Measurements from ENCODE around the gene SPACDR. TPM values are rescaled to one million over a fixed set of nuclear protein-coding genes. Genes with fewer than 3 reads are reported as not detected.

Gene SPACDR
- total and polyA plus RNA-seq, 9 donors = 0.98 to 3.4 (median 1.5) TPM

DNA sequence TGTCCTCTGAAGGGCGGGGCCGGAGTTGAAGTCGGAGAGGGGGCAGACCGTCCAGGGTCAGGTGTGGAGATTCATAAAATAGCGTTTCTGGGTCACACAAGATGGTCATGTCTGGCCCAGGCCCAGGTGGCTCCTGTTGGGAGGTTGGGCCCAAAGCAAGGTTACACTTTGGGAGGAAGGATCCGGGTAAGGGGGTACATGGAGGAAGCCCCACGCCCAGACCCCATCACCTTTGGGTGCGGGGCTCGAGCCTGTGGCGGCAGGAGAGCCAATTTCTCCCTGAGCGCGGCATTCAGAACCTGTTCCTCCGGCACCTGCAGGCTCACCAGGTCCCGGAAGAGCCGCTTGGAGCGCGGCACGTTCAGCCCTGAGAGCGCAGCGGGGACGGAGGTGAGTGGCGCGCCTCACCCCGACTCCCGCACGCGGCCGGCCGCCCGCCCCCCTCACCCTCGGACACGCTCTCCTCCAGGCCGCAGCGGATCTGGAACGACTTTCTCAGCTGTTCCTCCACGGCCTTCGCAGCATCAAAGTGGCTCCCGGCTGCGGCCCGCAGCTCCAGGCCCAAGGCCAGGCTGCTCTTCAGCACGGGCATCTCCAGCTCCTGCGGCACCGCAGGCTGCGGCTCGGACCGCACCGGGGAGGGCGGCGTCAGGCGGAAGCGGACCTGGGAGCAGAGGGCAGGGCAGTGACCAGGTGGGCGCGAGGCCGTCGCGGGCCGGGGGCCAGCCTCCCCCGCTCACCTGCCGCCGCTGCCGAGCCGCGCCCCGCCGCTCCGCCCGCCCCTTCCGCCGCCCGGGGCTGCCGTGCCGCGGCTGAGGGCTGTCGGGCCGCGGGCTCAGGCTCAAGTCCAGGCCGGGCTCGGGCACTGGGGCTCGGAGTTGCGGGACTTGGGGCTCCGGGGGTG lies 28.4 kb downstream of the SPACDR start:
- H3K9me3 ChIP-seq (replicated peaks; ENCODE audit: control insufficient read depth, low read depth, low read length) = no peaks in the 10 kb centered on the region
- peaks cover 44% of the 10 kb centered on the region for H3K4me1 ChIP-seq (ENCODE audit: control insufficient read depth, insufficient read depth, low read length)
- DNase-seq = peak; percentile 57
- WGBS (ENCODE audit: insufficient coverage) = 2% methylated on average over 79 of the region's 81 CpGs
- peak overlapping the region; percentile 91 for H3K27ac ChIP-seq (ENCODE audit: low read length)
- peak overlapping the region; percentile 86 for H3K4me3 ChIP-seq (ENCODE audit: low read length)
- no peaks in the 10 kb centered on the region for H3K27me3 ChIP-seq (ENCODE audit: control insufficient read depth, insufficient read depth, low read length)
- H3K36me3 ChIP-seq (ENCODE audit: control insufficient read depth, insufficient read depth, low read length) = peaks cover 46% of the 10 kb centered on the region

DNA sequence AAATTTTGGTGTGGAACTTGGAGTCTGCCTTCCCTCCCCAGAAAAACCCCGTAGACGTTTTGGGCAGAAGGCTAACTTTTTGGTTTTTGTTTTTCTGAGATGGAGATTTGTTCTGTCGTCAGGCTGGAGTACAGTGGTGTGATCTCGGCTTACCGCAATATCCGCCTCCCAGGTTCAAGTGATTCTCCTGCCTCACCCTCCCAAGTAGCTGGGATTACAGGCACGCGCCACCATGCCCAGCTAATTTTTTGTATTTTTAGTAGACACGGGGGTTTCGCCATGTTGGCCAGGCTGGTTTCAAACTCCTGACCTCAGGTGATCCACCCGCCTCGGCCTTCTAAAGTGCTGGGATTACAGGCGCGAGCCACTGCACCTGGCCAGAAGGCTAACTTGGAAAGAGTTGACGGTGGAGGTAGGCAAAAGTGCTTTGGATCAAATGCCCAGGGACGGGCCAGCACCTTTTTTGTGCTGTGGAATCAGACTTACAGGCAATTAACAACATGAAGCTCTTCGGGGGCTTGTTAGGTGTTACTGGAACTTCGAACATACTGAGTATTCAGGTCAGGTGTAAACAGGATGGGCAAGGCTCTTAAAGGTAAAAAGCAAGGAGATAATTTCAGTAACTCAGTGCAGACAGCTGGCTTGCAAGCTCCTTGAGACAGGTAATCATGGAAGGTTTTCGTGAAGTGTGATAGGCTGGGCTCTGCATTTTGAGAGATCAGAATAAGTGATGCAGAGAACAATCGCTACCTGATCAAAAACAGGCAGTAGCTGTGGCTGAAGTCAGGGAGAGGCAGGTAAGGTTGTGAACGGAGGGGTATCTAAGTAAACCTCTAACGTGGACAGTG lies 29.5 kb downstream of the SPACDR start:
- Histone ChIP-seq H3K36me3 (ENCODE audit: control insufficient read depth, insufficient read depth, low read length) (peaks cover 46% of the 10 kb centered on the region), H3K4me1 (ENCODE audit: control insufficient read depth, insufficient read depth, low read length) (peaks cover 48% of the 10 kb centered on the region)

DNA sequence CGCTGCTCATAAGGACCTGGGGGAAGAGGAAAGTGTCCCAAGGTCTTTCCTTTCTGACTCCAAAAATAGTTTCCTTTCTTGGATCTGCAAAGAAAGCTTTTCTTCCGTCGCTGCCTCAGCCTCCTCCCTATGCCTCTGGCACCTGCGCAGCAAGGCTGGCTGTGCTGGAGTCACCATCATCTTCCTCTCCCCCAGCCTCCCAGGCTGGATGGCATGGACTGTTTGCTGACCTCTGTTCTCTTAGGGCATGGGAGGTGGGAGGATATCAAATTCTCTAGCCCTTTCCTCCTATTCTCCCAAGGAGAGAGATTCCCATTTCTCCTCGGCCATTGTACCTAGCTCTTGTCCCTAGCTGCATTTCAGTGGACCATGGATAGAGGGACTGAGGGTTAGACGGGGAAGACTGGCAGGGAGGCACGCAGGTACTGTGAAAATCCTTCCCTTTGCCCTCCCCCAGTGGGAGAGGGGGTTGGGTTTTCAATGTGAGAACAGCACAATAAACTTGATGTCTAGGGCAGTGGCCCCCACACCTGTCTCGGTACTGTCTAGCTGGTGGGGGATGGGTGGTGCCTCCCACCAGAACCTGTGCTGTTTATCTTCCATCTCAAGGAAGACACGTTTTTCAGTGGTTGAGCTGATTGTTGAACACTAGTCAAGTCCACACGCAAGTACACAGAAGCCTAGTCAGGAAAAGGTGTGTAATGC lies 30.3 kb downstream of the SPACDR start:
- Histone ChIP-seq H3K36me3 (ENCODE audit: control insufficient read depth, insufficient read depth, low read length) (peaks cover 46% of the 10 kb centered on the region), H3K4me3 (ENCODE audit: low read length) (no peak overlapping the region), H3K27ac (ENCODE audit: low read length) (peak overlapping the region; percentile 49), H3K27me3 (ENCODE audit: control insufficient read depth, insufficient read depth, low read length) (no peaks in the 10 kb centered on the region), H3K4me1 (ENCODE audit: control insufficient read depth, insufficient read depth, low read length) (peaks cover 48% of the 10 kb centered on the region), H3K9me3 (replicated peaks; ENCODE audit: control insufficient read depth, low read depth, low read length) (no peaks in the 10 kb centered on the region)
- DNase-seq = no peak
- WGBS (ENCODE audit: insufficient coverage) = 92% methylated on average over 4 of the region's 10 CpGs

More for the DNA sequence above, 29.5 kb downstream of the SPACDR start:
- WGBS (ENCODE audit: insufficient coverage) = 82% methylated on average over 17 of the region's 22 CpGs
- H3K4me3 ChIP-seq (ENCODE audit: low read length) = no peak overlapping the region
- no peaks in the 10 kb centered on the region for H3K27me3 ChIP-seq (ENCODE audit: control insufficient read depth, insufficient read depth, low read length)
- H3K9me3 ChIP-seq (replicated peaks; ENCODE audit: control insufficient read depth, low read depth, low read length) = no peaks in the 10 kb centered on the region
- no peak overlapping the region for H3K27ac ChIP-seq (ENCODE audit: low read length)
- DNase-seq = no peak

DNA sequence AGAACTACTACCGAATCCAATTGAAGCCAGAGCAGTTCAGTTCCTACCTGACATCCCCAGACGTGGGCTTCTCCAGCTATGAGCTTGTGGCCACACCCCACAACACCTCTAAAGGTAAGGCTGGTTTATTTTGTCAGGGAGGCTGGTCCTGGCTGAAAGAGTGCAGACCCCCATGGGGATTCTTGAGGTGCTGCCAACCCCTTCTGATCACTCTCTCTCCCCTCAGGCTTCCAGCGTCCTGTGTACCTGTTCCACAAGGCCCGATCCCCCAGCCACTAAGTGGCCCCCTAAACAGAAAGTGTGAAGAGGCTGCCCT lies 30.8 kb downstream of the SPACDR start:
- no peak overlapping the region for H3K4me3 ChIP-seq (ENCODE audit: low read length)
- H3K4me1 ChIP-seq (ENCODE audit: control insufficient read depth, insufficient read depth, low read length) = peaks cover 48% of the 10 kb centered on the region
- no peaks in the 10 kb centered on the region for H3K9me3 ChIP-seq (replicated peaks; ENCODE audit: control insufficient read depth, low read depth, low read length)
- H3K27ac ChIP-seq (ENCODE audit: low read length) = peak overlapping the region; percentile 49
- peaks cover 46% of the 10 kb centered on the region for H3K36me3 ChIP-seq (ENCODE audit: control insufficient read depth, insufficient read depth, low read length)
- no peaks in the 10 kb centered on the region for H3K27me3 ChIP-seq (ENCODE audit: control insufficient read depth, insufficient read depth, low read length)
- no peak for DNase-seq
- no CpG with 5 or more reads among the region's 4 CpGs for WGBS (ENCODE audit: insufficient coverage)

DNA sequence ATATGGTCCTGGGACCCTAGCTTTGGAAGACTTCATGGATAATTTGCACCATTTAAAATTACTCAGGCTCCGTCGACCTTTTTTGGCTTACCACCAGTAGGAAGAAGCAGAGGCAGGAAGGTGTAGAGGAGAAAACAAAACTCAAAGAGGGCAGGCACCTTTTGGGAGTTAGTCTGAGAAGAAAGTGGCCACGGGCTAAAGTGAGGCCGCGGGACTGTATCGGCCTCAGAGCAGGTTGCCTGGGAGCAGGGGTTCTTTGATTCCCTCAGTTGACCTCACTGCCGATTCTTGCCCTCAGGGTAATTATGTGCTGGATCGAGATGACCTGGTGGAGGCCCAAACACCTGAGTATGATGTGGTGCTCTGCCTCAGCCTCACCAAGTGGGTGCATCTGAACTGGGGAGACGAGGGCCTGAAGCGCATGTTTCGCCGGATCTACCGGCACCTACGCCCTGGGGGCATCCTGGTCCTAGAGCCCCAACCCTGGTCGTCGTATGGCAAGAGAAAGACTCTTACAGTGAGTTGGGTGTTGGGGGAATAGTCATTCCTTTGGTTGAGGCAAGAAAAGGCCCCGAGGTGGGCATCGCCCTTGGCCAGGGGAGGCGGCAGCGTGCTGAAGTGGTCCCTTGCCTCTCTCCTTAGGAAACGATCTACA lies 31.3 kb downstream of the SPACDR start:
- no peak for DNase-seq
- Histone ChIP-seq H3K4me1 (ENCODE audit: control insufficient read depth, insufficient read depth, low read length) (peaks cover 52% of the 10 kb centered on the region), H3K27ac (ENCODE audit: low read length) (no peak overlapping the region), H3K9me3 (replicated peaks; ENCODE audit: control insufficient read depth, low read depth, low read length) (peaks cover 1% of the 10 kb centered on the region), H3K27me3 (ENCODE audit: control insufficient read depth, insufficient read depth, low read length) (no peaks in the 10 kb centered on the region), H3K4me3 (ENCODE audit: low read length) (no peak overlapping the region), H3K36me3 (ENCODE audit: control insufficient read depth, insufficient read depth, low read length) (peaks cover 46% of the 10 kb centered on the region)
- WGBS (ENCODE audit: insufficient coverage) = 90% methylated on average over 18 of the region's 21 CpGs

DNA sequence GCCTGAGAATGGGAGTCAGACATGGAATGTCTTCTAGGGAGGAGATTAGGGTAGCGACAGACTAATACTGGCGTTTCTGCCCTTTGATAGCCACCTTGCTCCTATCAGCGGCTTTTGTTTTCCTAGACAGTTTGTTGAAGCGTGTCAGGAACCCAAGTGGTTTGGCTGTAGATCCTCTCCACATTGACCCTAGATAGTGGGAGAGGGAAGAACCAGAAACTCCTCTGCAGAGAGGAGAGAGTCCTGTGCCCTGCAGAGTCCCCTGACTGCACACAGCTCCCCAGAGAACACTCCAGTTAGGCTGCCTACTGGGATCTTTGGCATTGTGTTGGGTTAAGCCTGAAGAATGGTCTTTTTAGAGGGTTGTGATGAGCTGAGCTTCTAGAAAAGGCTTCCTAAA lies 32.0 kb downstream of the SPACDR start:
- H3K4me1 ChIP-seq (ENCODE audit: control insufficient read depth, insufficient read depth, low read length) = peaks cover 51% of the 10 kb centered on the region
- no peak overlapping the region for H3K4me3 ChIP-seq (ENCODE audit: low read length)

DNA sequence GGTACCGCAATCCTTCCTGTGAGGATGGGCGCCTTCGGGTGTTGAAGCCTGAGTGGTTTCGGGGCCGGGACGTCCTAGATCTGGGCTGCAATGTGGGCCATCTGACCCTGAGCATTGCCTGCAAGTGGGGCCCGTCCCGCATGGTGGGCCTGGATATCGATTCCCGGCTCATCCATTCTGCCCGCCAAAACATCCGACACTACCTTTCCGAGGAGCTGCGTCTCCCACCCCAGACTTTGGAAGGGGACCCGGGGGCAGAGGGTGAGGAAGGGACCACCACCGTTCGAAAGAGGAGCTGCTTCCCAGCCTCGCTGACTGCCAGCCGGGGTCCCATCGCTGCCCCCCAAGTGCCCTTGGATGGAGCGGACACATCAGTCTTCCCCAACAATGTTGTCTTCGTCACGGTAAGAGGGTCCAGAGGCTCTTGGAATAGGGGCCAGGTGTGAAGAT lies 32.7 kb downstream of the SPACDR start:
- H3K4me3 ChIP-seq (ENCODE audit: low read length) = no peak overlapping the region
- WGBS (ENCODE audit: insufficient coverage) = 87% methylated on average over 16 of the region's 23 CpGs

More for the DNA sequence above, 32.0 kb downstream of the SPACDR start:
- DNase-seq = no peak
- 100% methylated on average over 2 of the region's 4 CpGs for WGBS (ENCODE audit: insufficient coverage)
- H3K9me3 ChIP-seq (replicated peaks; ENCODE audit: control insufficient read depth, low read depth, low read length) = peaks cover 2% of the 10 kb centered on the region
- no peaks in the 10 kb centered on the region for H3K27me3 ChIP-seq (ENCODE audit: control insufficient read depth, insufficient read depth, low read length)
- H3K27ac ChIP-seq (ENCODE audit: low read length) = no peak overlapping the region
- peaks cover 46% of the 10 kb centered on the region for H3K36me3 ChIP-seq (ENCODE audit: control insufficient read depth, insufficient read depth, low read length)

DNA sequence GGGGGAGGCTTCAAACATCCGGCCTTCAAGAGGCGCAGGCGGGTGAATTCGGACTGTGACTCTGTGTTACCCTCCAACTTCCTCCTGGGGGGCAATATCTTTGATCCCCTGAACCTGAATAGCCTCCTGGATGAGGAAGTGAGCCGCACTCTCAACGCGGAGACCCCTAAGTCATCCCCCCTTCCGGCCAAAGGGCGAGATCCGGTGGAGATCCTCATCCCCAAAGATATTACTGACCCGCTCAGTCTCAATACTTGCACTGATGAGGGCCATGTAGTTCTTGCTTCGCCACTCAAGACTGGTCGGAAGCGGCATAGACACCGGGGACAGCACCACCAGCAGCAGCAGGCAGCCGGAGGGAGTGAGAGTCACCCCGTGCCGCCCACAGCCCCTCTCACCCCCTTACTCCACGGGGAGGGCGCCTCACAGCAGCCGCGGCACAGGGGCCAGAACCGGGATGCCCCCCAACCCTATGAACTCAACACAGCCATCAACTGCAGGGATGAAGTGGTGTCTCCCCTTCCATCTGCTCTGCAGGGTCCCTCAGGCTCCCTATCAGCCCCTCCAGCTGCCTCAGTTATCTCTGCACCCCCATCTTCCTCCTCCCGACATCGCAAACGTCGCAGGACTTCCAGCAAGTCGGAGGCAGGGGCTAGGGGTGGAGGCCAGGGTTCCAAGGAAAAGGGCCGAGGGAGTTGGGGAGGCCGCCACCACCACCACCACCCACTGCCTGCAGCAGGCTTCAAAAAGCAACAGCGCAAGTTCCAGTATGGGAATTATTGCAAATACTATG lies 33.4 kb downstream of the SPACDR start:
- Histone ChIP-seq H3K27me3 (ENCODE audit: control insufficient read depth, insufficient read depth, low read length) (no peaks in the 10 kb centered on the region), H3K27ac (ENCODE audit: low read length) (peak overlapping the region; percentile 100), H3K36me3 (ENCODE audit: control insufficient read depth, insufficient read depth, low read length) (peaks cover 46% of the 10 kb centered on the region), H3K9me3 (replicated peaks; ENCODE audit: control insufficient read depth, low read depth, low read length) (peaks cover 2% of the 10 kb centered on the region), H3K4me3 (ENCODE audit: low read length) (peak overlapping the region; percentile 91), H3K4me1 (ENCODE audit: control insufficient read depth, insufficient read depth, low read length) (peaks cover 48% of the 10 kb centered on the region)
- peak; percentile 31 for DNase-seq
- 13% methylated on average over 21 of the region's 31 CpGs for WGBS (ENCODE audit: insufficient coverage)

More for the DNA sequence above, 32.7 kb downstream of the SPACDR start:
- H3K27ac ChIP-seq (ENCODE audit: low read length) = no peak overlapping the region
- H3K9me3 ChIP-seq (replicated peaks; ENCODE audit: control insufficient read depth, low read depth, low read length) = peaks cover 2% of the 10 kb centered on the region
- DNase-seq = peak; percentile 33
- H3K4me1 ChIP-seq (ENCODE audit: control insufficient read depth, insufficient read depth, low read length) = peaks cover 49% of the 10 kb centered on the region
- no peaks in the 10 kb centered on the region for H3K27me3 ChIP-seq (ENCODE audit: control insufficient read depth, insufficient read depth, low read length)
- peaks cover 46% of the 10 kb centered on the region for H3K36me3 ChIP-seq (ENCODE audit: control insufficient read depth, insufficient read depth, low read length)

Data from muscle of leg (tissue), 11 donors.